Stimulated activated naive CD8-positive, alpha-beta T cell treated with anti-CD3 and anti-CD28 coated beads, Interleukin-15, Interleukin-2, amounts not matched to agents 100 ng/mL and 50 ng/mL, for 24 hours (primary cell): ENCODE results near the gene BDH1.
"Not testable (repeated sequence)": the region's sequence is repeated elsewhere in the genome, so short reads cannot be mapped to it uniquely, and the experiment has no call there.

Experiments
- H3K27ac Mint-ChIP-seq: one replicate; pipeline ENCODE4 v1.8.0; 2021; ENCODE audit warnings: mild to moderate bottlenecking, mixed read lengths
- H3K27me3 Mint-ChIP-seq: one replicate; pipeline ENCODE4 v1.8.0; 2021; ENCODE audit warnings: mixed read lengths
- H3K36me3 Mint-ChIP-seq: one replicate; pipeline ENCODE4 v1.8.0; 2021; ENCODE audit warnings: low read depth, mixed read lengths
- H3K4me1 Mint-ChIP-seq: one replicate; pipeline ENCODE4 v1.8.0; 2021; ENCODE audit warnings: low read depth, mixed read lengths
- H3K4me3 Mint-ChIP-seq: one replicate; pipeline ENCODE4 v1.8.0; 2021; ENCODE audit warnings: mild to moderate bottlenecking, mixed read lengths
- H3K9me3 Mint-ChIP-seq: one replicate; pipeline ENCODE4 v1.8.0; 2021; ENCODE audit warnings: mixed read lengths

The BDH1 gene

DNA sequence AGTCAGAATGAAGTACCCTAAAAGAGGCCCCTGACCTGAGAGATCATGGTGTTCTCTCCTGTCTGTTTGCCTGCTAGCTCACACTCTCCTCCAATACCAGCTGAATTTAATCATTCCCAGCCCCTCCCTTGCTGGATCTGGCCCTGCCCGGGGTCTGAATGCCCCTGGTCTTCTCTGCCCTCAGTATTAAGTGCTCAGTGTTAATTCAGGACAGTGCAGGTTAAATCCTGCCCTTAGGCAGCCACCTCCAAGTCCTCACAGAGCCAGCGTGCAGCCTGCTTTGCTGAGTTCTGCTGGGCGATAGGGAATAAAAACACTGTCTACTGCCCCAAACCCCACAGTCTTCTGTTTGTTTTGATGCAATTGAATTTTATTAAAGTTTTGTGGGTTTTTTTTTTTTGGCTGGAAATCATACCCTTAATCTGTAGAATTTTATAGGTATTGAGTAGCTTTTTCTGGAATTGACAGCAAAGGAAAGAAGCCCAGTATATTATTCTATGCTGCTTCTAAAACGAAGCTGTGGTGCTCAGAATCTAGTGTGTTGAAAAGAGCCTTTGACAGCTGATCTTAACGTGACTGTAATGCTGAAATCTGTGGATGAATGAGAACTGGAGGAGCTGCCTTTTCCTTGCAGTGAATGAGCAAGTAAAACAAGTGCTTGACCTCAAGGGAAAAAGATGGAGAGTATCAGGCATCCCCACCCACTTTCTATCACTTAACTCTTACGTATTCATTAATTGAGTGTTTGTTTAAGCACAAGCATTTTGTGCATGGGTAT is 12.3 kb upstream of the BDH1 start:
- peaks cover 19% of the 10 kb centered on the region for H3K9me3 Mint-ChIP-seq
- no peak overlapping the region for H3K4me3 Mint-ChIP-seq
- H3K27ac Mint-ChIP-seq = no peak overlapping the region
- H3K4me1 Mint-ChIP-seq = peaks cover 3% of the 10 kb centered on the region
- peaks cover 17% of the 10 kb centered on the region for H3K36me3 Mint-ChIP-seq
- peaks cover 20% of the 10 kb centered on the region for H3K27me3 Mint-ChIP-seq

DNA sequence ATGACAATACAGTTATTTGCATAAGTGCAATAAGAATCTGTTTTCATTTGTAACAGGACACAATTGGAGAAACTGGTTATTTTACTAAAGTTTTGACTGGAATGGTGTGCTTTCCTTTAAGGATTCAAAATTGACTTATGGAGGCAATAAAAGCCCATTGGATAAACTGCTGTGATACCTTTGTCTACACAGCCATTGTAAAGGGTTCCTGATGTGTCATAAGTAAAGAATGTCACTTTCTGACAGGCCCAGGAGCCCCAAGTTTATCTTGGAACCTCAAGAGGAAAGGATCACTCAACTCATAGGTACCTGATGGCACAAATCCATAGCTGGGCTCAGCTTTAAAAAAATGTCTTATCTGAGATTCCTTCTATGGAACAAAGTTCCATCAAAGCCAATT is 10.4 kb upstream of the BDH1 start:
- H3K36me3 Mint-ChIP-seq = peaks cover 11% of the 10 kb centered on the region
- H3K27me3 Mint-ChIP-seq = peaks cover 38% of the 10 kb centered on the region
- H3K27ac Mint-ChIP-seq, H3K4me3 Mint-ChIP-seq: not testable (repeated sequence)
- H3K9me3 Mint-ChIP-seq = peaks cover 16% of the 10 kb centered on the region
- peaks cover 12% of the 10 kb centered on the region for H3K4me1 Mint-ChIP-seq

DNA sequence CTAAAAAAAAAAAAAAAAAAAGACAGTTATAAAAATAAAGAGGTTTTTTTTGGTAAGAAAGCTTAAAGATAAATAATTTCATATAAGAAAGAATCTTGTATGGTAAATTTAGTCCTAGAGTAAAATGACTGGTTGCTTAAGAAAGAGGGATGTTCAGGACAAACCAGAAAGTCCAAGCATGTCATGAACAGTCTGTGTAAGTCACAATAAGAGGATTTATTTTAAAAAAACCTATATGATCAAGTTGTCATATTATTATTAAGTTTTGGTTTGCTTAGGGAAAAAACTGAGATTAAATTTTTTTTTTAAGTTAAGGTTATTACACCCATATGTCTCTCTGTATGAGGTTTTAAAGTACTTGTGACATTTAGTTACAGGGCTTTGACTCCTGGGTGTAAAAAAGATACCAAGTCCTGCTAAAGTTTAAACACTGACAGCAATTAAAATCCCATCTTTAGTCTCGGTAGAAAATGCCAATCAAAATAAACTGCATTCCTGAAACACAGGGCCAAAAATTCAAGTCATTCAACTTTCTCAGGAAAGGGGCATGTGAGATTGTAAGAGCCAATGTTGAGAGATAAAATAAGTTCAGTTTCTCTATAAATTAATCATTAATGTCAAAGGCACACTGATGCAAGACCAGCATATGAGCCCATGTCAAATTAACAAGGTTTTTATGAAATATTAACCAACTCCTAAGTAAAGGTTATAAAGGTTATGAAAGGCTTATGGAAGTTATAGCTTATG is 8.5 kb upstream of the BDH1 start:
- Mint-ChIP-seq H3K27me3 (peaks cover 48% of the 10 kb centered on the region), H3K9me3 (peaks cover 9% of the 10 kb centered on the region), H3K36me3 (peaks cover 5% of the 10 kb centered on the region), H3K4me1 (peaks cover 9% of the 10 kb centered on the region), H3K4me3 (no peak overlapping the region), H3K27ac (no peak overlapping the region)

DNA sequence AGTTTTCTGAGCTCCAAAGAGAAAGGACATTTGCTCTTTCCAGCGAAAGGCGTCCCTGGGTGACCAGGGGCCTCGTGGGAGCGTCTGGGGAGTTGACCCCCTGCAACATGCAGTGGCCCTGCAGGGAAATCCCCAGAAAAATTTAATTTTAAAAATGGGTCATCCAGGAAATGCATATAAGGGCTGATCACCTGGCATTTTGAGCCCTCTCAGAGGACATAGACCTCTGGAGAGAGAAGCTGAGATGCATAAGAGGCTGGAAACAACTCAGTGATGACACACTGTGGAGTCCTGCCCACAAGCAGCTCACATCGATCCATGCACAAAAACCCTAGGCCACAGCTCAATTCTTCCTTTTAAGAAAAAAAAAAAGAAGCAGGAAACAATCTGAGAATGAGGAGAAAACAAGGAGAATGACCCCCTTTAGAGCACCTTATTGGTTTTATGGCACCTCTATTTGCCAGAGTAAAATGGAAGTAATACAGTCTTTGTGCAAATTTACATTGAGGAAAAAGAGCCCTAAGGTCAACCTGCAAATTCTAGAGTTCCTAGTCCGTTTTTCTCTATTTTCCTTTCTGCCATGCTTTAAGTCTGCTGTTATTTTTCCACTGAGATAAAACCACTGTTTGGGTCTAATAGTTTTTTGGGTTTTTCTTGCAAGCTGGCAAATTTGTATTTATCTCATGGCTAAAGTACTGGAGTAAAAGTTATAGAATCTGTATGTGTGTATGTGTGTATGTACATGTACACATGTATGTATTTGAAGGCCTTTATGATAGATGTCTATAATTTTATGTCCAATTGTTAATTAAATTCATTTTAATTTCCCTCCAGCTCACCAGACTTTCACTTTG is 6.9 kb upstream of the BDH1 start:
- H3K36me3 Mint-ChIP-seq = peaks cover 5% of the 10 kb centered on the region
- H3K27ac Mint-ChIP-seq = no peak overlapping the region
- H3K4me3 Mint-ChIP-seq = no peak overlapping the region
- H3K4me1 Mint-ChIP-seq = peaks cover 9% of the 10 kb centered on the region
- peaks cover 5% of the 10 kb centered on the region for H3K9me3 Mint-ChIP-seq
- H3K27me3 Mint-ChIP-seq = peaks cover 47% of the 10 kb centered on the region

DNA sequence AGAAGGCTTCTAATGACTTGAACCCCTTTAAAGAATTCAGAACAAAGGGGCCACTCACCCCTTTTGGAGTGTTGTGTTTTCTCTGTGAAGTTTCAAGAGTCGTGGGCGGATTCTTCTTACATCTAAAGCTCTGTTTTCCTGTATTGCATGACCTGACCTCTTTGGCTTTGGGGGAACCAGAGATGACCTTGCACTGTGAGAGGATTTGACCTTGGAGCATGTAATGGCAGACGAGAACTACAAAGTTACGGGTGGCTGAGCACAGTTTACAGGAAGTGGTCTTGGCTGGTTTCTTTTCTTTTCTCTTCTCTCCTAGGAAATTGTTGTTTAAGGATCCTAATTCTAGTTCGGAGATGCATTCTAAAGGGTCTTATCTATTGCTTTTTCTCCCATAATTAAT is 6.2 kb upstream of the BDH1 start:
- Mint-ChIP-seq H3K9me3 (peaks cover 5% of the 10 kb centered on the region), H3K4me1 (peaks cover 13% of the 10 kb centered on the region), H3K36me3 (peaks cover 5% of the 10 kb centered on the region), H3K27ac (no peak overlapping the region), H3K27me3 (peaks cover 47% of the 10 kb centered on the region), H3K4me3 (no peak overlapping the region)

DNA sequence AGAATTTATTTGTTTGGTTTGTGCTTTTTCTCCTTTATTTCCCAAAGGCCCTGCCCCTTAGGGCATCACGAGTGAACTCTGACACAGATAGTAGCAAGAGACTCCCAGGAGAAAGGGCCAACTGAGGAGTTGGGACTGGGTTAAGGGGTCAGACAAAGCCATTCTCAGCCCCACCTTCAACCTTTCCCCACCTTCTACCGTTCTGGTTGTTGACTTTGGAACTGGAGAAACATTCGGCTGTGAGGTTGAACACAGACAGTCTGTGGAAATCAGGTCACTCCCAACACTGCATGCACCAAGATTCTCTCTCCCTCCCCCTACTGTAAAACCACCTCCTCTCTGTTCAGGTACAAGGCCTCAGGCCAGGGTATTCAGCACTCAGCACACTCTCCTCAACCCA is 3.9 kb upstream of the BDH1 start:
- H3K9me3 Mint-ChIP-seq = peaks cover 5% of the 10 kb centered on the region
- H3K36me3 Mint-ChIP-seq = peaks cover 5% of the 10 kb centered on the region
- peaks cover 17% of the 10 kb centered on the region for H3K4me1 Mint-ChIP-seq
- H3K27me3 Mint-ChIP-seq = peaks cover 46% of the 10 kb centered on the region
- no peak overlapping the region for H3K27ac Mint-ChIP-seq
- no peak overlapping the region for H3K4me3 Mint-ChIP-seq

DNA sequence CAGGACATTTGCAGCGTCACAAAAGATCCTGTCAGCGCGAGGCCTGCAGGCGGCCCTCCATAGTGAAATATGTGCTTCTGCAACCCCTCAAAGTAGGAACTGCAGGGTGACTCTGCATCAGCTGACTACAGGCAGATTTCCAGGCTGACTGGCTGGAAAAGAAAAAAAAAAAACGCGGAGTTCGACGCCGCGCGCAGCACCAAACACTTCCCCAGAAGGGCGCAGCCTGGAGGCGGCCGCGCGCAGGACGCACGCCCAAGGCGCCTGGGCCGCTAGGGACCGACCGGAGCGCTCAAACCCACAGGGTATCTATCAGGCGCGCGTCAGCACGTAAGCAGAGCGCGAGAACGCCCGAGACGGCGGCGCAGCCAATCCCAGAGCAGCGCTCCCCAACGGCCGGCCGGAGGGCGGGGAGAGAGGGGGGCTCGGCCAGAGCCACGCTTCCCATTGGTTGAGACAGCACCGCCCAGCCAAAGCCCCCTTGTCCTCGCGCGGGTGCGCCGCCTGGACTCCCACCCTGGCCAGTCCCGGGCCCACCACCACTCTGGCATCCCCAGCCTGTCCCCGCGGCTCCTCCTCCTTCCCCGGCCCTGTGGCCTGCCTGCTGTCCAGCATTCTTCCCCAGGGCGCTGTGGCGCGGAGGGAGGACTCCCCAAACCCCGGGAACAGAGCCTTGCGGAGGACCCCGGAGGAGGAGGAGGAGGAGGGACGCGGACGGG is 1.0 kb downstream of the BDH1 start:
- peak overlapping the region; percentile 90 for H3K4me3 Mint-ChIP-seq
- peaks cover 22% of the 10 kb centered on the region for H3K36me3 Mint-ChIP-seq
- H3K9me3 Mint-ChIP-seq = no peaks in the 10 kb centered on the region
- H3K4me1 Mint-ChIP-seq = peaks cover 23% of the 10 kb centered on the region
- peaks cover 19% of the 10 kb centered on the region for H3K27me3 Mint-ChIP-seq
- H3K27ac Mint-ChIP-seq = peak overlapping the region; percentile 93

DNA sequence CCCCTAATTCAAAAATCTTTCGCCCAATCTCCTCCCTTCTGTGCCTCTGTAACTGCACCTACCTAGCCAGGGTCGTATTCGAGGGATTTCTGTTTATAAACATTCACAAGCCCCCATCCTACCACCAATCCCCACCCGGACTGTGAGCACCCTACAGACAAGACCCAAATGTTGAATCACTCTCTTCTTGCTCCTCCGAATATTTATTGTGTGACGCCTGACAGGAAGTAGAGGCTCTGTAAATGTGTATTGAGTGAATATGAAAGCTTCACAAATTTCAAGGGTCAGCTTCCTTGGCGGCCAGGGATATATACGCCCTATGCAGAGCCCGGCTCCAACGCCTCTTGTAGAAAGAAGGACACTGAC is 1.6 kb downstream of the BDH1 start:
- Mint-ChIP-seq H3K9me3 (no peaks in the 10 kb centered on the region), H3K4me3 (peak overlapping the region; percentile 90), H3K27ac (peak overlapping the region; percentile 81), H3K4me1 (peaks cover 23% of the 10 kb centered on the region), H3K27me3 (peaks cover 14% of the 10 kb centered on the region), H3K36me3 (peaks cover 22% of the 10 kb centered on the region)

DNA sequence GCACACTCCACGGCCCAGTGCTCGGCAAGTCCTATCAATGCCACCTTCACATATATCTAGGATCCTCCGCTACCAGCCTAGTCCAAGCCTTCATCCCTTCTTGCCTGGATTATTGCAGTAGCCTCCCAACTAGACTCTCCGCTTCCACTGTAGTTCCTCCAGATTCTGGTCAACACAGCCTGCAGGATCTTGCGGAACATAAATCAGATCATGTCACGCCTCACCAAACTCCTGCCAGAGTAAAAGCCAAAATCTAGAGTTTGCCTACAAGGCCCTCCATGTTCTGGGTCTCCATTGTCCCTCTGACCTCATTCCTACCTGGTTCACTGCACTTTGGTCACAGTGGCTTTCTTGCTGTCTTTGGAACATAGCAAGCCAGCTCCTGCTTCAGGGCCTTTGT is 3.6 kb downstream of the BDH1 start:
- H3K9me3 Mint-ChIP-seq = no peaks in the 10 kb centered on the region
- peaks cover 22% of the 10 kb centered on the region for H3K36me3 Mint-ChIP-seq
- H3K27me3 Mint-ChIP-seq = peaks cover 4% of the 10 kb centered on the region
- no peak overlapping the region for H3K4me3 Mint-ChIP-seq
- H3K4me1 Mint-ChIP-seq = peaks cover 21% of the 10 kb centered on the region
- no peak overlapping the region for H3K27ac Mint-ChIP-seq

DNA sequence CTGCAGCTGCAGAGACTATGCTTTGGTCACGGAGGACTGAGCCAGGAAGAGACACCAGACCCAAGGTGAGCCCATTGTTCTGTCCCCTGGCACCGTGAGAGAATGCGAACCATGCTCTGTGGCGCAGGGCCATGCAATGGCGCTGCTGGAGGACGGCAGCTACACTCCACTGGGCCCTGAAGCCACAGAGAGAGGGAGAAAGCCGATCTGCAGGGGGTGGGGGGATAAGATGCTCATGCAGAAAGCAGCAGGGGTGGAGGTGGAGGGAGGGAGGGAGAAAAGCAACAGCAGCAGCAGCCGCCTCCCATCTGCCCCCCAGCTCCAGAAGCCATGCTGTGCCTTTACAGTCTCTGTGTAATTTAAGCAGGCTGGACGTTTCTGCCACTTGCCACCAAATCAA is 5.3 kb downstream of the BDH1 start:
- H3K27me3 Mint-ChIP-seq = no peaks in the 10 kb centered on the region
- H3K27ac Mint-ChIP-seq = no peak overlapping the region
- H3K9me3 Mint-ChIP-seq = no peaks in the 10 kb centered on the region
- H3K4me3 Mint-ChIP-seq = no peak overlapping the region
- H3K36me3 Mint-ChIP-seq = peaks cover 27% of the 10 kb centered on the region
- H3K4me1 Mint-ChIP-seq = peaks cover 14% of the 10 kb centered on the region

DNA sequence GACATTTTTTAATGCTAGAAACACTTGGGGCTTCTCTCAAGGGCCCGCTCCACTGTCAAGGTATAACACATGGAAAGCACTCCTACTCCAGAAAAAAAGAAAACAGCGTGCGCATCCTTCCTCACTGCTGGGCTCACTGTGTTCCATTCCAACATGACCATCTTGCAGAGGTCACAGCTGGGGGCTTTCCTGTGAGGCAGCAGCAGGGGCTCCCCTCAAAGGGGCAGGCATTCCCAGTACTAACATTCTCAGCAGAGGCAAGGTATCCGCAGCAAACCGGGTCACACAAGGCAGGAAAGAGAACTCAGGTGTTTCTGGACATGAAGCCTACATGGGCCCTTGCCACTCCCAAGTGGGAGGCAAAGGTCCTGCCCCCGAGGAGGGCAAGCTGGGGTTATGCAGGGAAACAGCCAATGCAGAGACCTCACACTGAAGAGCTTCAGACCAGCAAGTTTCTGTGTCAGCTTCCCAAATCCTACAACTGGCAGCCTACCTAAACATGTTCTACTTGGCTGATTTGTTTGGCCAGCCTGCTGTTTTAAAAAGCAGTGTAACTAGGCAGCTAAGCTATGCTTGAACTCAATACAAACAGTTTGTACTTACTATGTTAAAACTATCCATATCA is 6.4 kb downstream of the BDH1 start:
- H3K36me3 Mint-ChIP-seq = peaks cover 35% of the 10 kb centered on the region
- no peak overlapping the region for H3K4me3 Mint-ChIP-seq
- no peak overlapping the region for H3K27ac Mint-ChIP-seq
- peaks cover 13% of the 10 kb centered on the region for H3K4me1 Mint-ChIP-seq
- H3K27me3 Mint-ChIP-seq = no peaks in the 10 kb centered on the region
- H3K9me3 Mint-ChIP-seq = no peaks in the 10 kb centered on the region

DNA sequence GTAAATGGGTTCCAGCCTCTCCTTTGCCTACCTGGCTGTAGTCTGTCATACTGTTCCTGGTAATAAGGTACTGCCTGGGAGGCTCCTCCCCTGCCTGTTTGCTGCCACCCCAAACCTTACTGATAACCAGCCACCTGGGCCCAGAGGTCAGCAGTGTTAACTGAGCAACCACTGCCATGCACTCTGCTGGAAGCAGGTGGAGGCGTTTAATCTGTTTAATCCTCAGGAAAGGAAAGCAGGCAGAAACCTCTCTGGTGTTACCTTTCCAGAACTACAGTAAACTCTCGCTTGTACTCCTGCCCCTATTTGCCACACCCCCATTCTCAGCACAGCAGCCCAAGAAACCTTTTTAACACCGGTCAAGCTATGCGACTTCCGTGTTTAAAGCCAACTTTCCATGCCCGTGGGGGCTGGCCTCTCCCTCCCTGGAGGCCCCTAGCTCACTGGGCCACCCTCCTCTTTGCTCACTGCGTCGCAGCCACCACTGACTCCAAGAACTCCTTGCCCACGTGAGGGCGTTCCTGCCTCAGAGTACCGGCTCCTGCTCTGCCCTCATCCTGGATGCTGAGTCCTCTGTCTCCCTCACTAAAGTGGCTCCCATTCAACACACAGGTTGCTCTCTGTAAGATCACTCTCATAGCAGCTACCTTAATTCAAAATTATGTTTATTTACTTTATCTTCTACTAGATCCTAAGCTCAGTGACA is 8.3 kb downstream of the BDH1 start:
- no peak overlapping the region for H3K27ac Mint-ChIP-seq

DNA sequence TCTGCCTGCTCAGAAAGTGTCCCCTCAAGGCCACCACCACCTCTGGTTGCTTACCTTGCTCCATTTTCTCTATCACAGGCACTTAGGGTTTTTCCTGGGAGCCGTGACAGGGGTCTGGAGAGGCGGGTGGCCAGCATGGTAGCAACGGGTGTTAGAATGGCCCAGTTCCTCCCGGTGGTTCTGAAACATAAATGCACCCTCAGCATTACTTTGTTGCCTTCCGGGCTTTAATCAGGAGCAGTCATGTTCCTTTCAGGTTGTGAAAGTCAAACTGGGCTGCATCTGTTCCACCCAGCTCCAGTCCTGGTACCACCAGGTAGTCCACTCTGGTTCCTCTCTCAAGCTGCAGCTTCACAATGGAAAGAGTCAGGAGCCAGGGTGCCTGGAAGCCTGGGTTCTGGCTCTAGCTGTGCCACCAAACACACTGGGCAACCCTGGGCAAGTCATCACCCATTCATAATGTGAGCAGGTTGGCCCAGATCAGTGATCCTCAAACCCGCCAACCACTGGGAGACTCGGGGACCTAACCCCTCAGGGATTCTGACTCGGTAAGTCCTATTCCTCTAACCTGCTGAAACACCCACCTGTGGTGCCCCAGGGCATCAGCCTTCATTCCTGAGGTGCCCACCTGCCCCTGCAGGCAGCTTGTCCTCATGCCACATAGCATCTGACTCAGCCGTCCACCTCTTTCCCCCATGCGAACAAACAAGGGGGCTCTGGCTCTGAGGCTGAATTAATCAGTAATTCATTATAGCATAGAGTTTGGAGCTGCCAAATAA is 9.3 kb downstream of the BDH1 start:
- no peak overlapping the region for H3K27ac Mint-ChIP-seq
- H3K4me1 Mint-ChIP-seq = peaks cover under 1% of the 10 kb centered on the region
- H3K4me3 Mint-ChIP-seq = no peak overlapping the region
- H3K36me3 Mint-ChIP-seq = peaks cover 29% of the 10 kb centered on the region
- no peaks in the 10 kb centered on the region for H3K9me3 Mint-ChIP-seq
- no peaks in the 10 kb centered on the region for H3K27me3 Mint-ChIP-seq

More for the DNA sequence above, 8.3 kb downstream of the BDH1 start:
- Mint-ChIP-seq H3K36me3 (peaks cover 38% of the 10 kb centered on the region), H3K4me1 (peaks cover 4% of the 10 kb centered on the region), H3K27me3 (no peaks in the 10 kb centered on the region), H3K9me3 (no peaks in the 10 kb centered on the region), H3K4me3 (no peak overlapping the region)
